A673 (cell line): ENCODE results near the gene SNX13. TPM values are rescaled to one million over a fixed set of nuclear protein-coding genes. Genes with fewer than 3 reads are reported as not detected.
A peak's percentile ranks its signal among the peaks of the same experiment; 100 is the strongest.

Source experiments
- BruUV-seq: library from RNA; stranded (reverse); fragments of 400-500 nt; replicated peaks from 2 replicates; lab custom pipeline; 2021; lab: Mats Ljungman, UMichigan
- CTCF ChIA-PET: fragments of 300-600 bp; sonication (Branson Sonifier 250); formaldehyde crosslinking; loops from one replicate; lab custom pipeline; 2022; ENCODE audit warnings: antibody characterized with exemption; lab: Charles Lee
- POLR2A ChIA-PET: fragments of 300-600 bp; sonication (Branson Sonifier 250); formaldehyde crosslinking; loops from one replicate; lab custom pipeline; 2022; ENCODE audit warnings: antibody characterized with exemption; ENCODE audit not compliant: low non-redundant PET; lab: Charles Lee
- DNase-seq: peaks from one replicate; pipeline ENCODE4 v3.0.0-alpha.2; 2015; ENCODE audit warnings: low spot score
- H3K27ac ChIP-seq: fragments of 200-600 bp; sonication (generic); 2 replicates; pipeline ENCODE4 v1.5.1; 2016; ENCODE audit warnings: mixed run types, low read depth, mild to moderate bottlenecking, mixed read lengths, antibody characterized with exemption, low read length; ENCODE audit not compliant: poor library complexity, severe bottlenecking
- H3K27me3 ChIP-seq: fragments of 200-600 bp; sonication (generic); replicated peaks from 2 replicates; pipeline ENCODE4 v1.6.1; 2017; ENCODE audit warnings: mixed run types, low read depth, mild to moderate bottlenecking, mixed read lengths, antibody characterized with exemption, low read length; ENCODE audit not compliant: insufficient read depth, poor library complexity
- H3K36me3 ChIP-seq: fragments of 200-600 bp; sonication (generic); 2 replicates; pipeline ENCODE4 v1.6.1; 2016; ENCODE audit warnings: mixed run types, mild to moderate bottlenecking, mixed read lengths, antibody characterized with exemption, low read length; ENCODE audit not compliant: insufficient read depth, poor library complexity, severe bottlenecking
- H3K4me1 ChIP-seq: fragments of 200-600 bp; sonication (generic); 2 replicates; pipeline ENCODE4 v1.6.1; 2017; ENCODE audit warnings: mixed run types, mild to moderate bottlenecking, mixed read lengths, antibody characterized with exemption, low read length; ENCODE audit not compliant: insufficient read depth, poor library complexity, severe bottlenecking
- H3K4me3 ChIP-seq: fragments of 200-600 bp; sonication (generic); 2 replicates; pipeline ENCODE4 v1.5.1; 2016; ENCODE audit warnings: low read depth, mixed run types, mild to moderate bottlenecking, mixed read lengths, low read length; ENCODE audit not compliant: poor library complexity, severe bottlenecking
- H3K9me3 ChIP-seq: fragments of 200-600 bp; sonication (generic); 2 replicates; pipeline ENCODE4 v1.6.1; 2016; ENCODE audit warnings: mixed run types, low read depth, mild to moderate bottlenecking, mixed read lengths, antibody characterized with exemption, low read length; ENCODE audit not compliant: poor library complexity, severe bottlenecking
- EZH2 ChIP-seq: fragments of 200-600 bp; sonication (generic); IDR thresholded peaks from 2 replicates; pipeline ENCODE4 v1.6.1; 2017; ENCODE audit warnings: borderline replicate concordance, low read depth, mild to moderate bottlenecking, mixed read lengths, antibody characterized with exemption, low read length; ENCODE audit not compliant: poor library complexity, severe bottlenecking
- intact Hi-C: fragments of 100-400 bp; cut with micrococcal nuclease; formaldehyde crosslinking; loops from one replicate; pipeline ENCODE4 v1.10.0; 2022; ENCODE audit not compliant: unreplicated experiment
- total RNA-seq: library from RNA; stranded (reverse); gene quantifications from 2 replicates; pipeline ENCODE4 v1.2.3, GENCODE V29; 2021
- TF ChIP-seq, protein P1 (sequence below): fragments of 300-800, 200-600 bp; sonication (generic); conservative IDR thresholded peaks from 2 replicates; pipeline ENCODE4 v1.5.1; 2017; ENCODE audit warnings: low read depth, mild to moderate bottlenecking, antibody characterized with exemption, low read length, moderate library complexity, mixed read lengths

SNX13 gene
- total RNA-seq, 1 experiment from 2014 or later = 31.2 TPM

DNA sequence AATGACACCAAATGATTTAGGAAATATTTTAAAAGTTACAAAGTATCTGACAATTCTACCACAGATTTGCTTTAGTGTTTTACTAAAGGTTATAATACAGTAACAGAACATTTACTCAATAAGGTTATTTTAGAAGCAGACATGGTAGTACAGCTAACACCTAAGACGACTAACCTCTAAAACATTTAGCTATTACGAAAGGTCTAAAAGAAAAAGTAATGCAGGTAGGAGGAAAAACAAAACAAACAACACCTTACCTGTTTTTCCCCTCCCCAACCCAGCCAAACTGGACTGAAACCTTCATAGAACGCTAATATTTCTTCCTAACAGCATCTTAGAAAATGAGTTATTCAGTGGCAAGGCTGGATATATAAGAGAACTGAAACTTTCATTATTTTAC, 111.3 kb downstream of the SNX13 start:
- no TSS peak for BruUV-seq
- no peaks in the 10 kb centered on the region for H3K36me3 ChIP-seq
- DNase-seq = no peak
- H3K4me1 ChIP-seq = no peaks in the 10 kb centered on the region
- TF ChIP-seq, protein P1, sequence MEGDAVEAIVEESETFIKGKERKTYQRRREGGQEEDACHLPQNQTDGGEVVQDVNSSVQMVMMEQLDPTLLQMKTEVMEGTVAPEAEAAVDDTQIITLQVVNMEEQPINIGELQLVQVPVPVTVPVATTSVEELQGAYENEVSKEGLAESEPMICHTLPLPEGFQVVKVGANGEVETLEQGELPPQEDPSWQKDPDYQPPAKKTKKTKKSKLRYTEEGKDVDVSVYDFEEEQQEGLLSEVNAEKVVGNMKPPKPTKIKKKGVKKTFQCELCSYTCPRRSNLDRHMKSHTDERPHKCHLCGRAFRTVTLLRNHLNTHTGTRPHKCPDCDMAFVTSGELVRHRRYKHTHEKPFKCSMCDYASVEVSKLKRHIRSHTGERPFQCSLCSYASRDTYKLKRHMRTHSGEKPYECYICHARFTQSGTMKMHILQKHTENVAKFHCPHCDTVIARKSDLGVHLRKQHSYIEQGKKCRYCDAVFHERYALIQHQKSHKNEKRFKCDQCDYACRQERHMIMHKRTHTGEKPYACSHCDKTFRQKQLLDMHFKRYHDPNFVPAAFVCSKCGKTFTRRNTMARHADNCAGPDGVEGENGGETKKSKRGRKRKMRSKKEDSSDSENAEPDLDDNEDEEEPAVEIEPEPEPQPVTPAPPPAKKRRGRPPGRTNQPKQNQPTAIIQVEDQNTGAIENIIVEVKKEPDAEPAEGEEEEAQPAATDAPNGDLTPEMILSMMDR = no peak
- no peak for TF ChIP-seq EZH2
- H3K9me3 ChIP-seq = no peaks in the 10 kb centered on the region
- CTCF ChIA-PET = no interaction called here
- intact Hi-C loops = no loop called here
- POLR2A ChIA-PET = no interaction called here
- H3K27ac ChIP-seq = no peak overlapping the region
- H3K27me3 ChIP-seq = no peaks in the 10 kb centered on the region
- H3K4me3 ChIP-seq = no peak overlapping the region

DNA sequence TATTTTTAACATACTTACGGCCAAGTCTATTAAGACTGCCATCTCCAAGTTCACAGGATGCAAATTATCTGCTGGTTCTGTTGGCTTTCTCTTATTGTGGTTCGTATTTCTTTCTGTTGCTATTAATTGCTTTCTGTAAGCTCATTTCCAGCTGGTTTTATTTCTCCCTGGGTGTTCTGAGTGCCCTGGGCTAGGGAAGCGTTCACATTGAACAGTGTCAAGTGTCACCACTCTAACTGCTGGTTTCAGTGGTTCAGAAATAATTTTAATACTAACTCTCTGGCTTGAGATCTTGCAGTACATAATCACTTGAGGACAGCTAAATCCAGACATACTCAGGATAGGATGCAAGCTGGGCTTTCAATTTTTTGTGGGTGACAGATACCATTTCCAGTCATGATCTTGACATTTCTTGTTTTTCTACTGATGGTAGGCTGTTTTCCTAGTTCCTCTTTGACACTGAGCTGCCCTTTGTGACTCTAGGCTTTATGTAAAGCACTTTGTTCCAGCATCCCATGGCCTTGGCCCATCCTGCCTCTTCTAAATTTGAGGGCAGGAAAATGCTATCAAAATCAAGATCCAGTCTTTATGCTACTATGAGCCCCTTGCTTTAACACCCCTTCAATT, 117.6 kb downstream of the SNX13 start:
- H3K4me1 ChIP-seq = no peaks in the 10 kb centered on the region
- no TSS peak for BruUV-seq
- H3K27me3 ChIP-seq = no peaks in the 10 kb centered on the region
- no peak overlapping the region for H3K27ac ChIP-seq
- peak; percentile 29 for DNase-seq
- no peaks in the 10 kb centered on the region for H3K36me3 ChIP-seq
- no peak overlapping the region for H3K4me3 ChIP-seq
- ChIA-PET CTCF (no interaction called here), POLR2A (no interaction called here)
- intact Hi-C loops = no loop called here
- no peaks in the 10 kb centered on the region for H3K9me3 ChIP-seq
- no peak for TF ChIP-seq EZH2
- TF ChIP-seq, protein P1 = no peak

DNA sequence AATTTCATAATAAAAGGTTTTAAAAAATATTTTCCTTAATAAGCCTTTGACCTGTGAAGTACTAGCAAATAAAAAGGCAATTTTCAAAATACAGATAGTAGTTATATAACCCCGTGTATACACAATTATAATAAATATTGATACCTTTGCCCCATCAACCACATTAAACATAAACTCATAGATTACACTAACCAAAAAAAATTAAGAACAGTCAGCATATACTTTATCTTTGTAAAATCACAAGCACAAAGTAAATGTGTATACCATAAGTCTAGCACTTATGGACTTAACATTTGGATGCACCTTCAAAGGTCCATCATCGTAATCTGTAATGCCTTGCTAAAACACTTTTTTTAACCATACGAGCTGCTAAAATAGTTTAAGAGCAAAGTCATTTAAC, 123.4 kb downstream of the SNX13 start:
- Histone ChIP-seq H3K27ac (no peak overlapping the region), H3K4me1 (no peaks in the 10 kb centered on the region), H3K36me3 (no peaks in the 10 kb centered on the region), H3K27me3 (no peaks in the 10 kb centered on the region), H3K4me3 (no peak overlapping the region), H3K9me3 (no peaks in the 10 kb centered on the region)
- DNase-seq = no peak
- no TSS peak for BruUV-seq
- TF ChIP-seq EZH2 = no peak
- TF ChIP-seq, protein P1 = no peak
- intact Hi-C loops = no loop called here
- ChIA-PET POLR2A (no interaction called here), CTCF (no interaction called here)
